Cardiac septum (tissue), 1 donor: ENCODE results near the gene ADGRF3. TPM values are rescaled to one million over a fixed set of nuclear protein-coding genes. Genes with fewer than 3 reads are reported as not detected.
A peak's percentile ranks its signal among the peaks of the same experiment; 100 is the strongest.
"Not testable (repeated sequence)": the region's sequence is repeated elsewhere in the genome, so short reads cannot be mapped to it uniquely, and the experiment has no call there.

Experiments
- DNase-seq: peaks from one replicate; pipeline ENCODE4 v3.0.0-alpha.2; 2020; ENCODE audit warnings: low spot score
- intact Hi-C: fragments of 100-400 bp; cut with DNase I; formaldehyde crosslinking; loops from one replicate; pipeline ENCODE4 v1.14.0; 2022
- total RNA-seq: library from RNA; stranded (reverse); fragmentation: NEBNext Ultra II Directional; extraction: Animal tissue kit (Norgen Biotek cat#: 25700); gene quantifications from one replicate; pipeline ENCODE4 v1.2.1, GENCODE V29; 2021
- donor health status: DM: no; HTN: no; CAD: no.

The ADGRF3 gene
- total RNA-seq, 1 donor from 2014 or later, result 0.51 TPM

DNA sequence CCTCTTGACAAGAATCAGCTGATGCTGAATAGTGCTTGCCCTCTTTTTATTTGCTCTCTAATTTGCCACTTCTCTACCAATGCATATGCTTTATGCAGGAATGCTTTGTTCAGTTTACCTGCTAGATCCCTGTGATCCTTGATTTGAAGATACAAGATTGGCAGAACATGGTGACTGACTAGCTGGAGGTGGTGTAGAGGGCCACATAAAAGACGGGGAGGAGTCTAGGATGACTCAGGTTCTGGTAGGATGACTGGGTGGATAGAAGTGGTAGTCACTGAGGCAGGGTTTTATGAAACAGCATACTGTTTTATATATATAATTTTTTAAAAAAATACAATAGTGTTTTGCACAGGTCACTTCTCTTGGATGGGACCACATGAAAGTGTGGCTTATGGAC is 6.3 kb upstream of the ADGRF3 start:
- no peak for DNase-seq
- intact Hi-C loops, result no loop called here

DNA sequence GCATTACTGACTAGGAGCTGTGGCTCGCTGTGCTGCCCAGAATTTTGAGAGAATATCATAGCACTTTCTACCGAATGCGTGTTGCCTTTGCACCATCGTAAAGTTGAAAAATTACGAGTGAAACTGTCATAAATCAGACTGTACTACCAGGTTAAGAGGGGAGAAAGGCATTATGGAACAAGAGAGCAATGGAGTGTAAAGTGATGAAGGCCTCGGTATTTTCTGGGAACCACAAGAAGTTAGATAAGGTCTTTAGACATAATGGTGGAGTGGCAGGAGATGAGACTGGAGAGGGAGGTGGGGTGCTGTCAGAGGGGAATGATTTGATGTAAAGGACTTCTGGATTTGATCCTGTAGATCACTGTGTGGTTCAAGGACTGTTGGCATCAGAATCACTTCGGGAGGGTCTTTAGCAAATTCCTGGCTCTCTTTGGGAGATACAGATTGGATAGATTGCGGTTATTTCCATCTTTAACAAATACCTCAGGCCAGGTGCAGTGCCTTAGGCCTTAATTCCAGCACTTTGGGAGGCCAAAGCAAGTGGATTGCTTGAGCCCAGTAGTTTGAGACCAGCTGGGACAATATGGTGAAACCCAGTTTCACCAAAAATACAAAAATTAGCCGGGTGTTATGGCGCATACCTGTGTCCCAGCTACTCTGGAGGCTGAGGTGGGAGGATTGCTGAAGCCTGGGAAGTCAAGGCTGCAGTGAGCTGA is 4.9 kb upstream of the ADGRF3 start:
- DNase-seq, result no peak
- intact Hi-C loops, result no loop called here

DNA sequence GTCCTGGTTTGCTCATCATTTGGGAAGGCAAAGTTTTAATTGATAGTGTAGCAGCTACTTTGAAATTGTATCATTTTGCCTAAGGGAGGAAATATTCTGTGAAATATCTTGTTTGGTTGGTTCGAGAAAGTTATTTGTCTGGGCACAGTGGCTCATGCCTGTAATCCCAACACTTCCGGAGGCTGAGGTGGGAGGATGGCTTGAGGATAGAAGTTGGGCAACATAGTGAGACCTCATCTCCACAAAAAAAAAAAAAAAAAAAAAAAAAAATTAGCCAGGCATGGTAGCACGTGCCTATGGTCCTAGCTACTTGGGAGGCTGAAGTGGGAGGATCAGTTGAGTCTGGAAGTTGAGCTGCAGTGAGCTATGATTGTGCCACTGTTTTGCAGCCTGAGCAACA is 3.1 kb upstream of the ADGRF3 start:
- intact Hi-C loops, result loop anchor here (10.0 kb wide), 1 partner anchor 225 kb away; no protein-coding TSS in a partner anchor

DNA sequence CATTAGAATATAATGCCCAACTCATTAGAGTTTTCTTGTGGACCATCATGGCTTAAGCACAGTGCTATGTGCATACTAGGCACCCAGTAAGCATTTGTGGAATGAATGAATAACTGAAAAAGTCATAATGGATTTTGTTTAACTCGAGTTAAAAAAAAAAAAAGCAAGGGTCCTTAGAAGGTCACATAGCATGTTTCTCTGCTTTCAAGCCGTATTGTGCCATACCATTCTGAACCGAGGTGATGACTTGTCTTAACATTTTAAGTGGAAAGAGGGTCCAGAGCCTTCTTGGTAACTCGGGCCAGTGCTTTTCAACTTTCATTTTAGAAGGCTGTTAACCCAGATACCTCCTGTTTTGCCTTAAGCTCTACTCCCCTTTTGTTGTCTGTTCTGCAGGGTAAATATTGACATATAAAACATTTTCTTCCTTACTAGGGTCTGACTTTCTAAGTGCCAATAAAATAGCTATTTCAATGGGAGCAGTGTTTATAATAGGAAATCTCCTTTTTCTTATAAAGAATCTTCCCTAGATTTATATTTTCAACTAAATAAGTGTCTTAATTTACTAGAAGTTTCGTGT is 787 bp upstream of the ADGRF3 start:
- intact Hi-C loops, result loop anchor here (10.0 kb wide), 1 partner anchor 227 kb away; no protein-coding TSS in a partner anchor
- no peak for DNase-seq

More for the DNA sequence above, 3.1 kb upstream of the ADGRF3 start:
- no peak for DNase-seq

DNA sequence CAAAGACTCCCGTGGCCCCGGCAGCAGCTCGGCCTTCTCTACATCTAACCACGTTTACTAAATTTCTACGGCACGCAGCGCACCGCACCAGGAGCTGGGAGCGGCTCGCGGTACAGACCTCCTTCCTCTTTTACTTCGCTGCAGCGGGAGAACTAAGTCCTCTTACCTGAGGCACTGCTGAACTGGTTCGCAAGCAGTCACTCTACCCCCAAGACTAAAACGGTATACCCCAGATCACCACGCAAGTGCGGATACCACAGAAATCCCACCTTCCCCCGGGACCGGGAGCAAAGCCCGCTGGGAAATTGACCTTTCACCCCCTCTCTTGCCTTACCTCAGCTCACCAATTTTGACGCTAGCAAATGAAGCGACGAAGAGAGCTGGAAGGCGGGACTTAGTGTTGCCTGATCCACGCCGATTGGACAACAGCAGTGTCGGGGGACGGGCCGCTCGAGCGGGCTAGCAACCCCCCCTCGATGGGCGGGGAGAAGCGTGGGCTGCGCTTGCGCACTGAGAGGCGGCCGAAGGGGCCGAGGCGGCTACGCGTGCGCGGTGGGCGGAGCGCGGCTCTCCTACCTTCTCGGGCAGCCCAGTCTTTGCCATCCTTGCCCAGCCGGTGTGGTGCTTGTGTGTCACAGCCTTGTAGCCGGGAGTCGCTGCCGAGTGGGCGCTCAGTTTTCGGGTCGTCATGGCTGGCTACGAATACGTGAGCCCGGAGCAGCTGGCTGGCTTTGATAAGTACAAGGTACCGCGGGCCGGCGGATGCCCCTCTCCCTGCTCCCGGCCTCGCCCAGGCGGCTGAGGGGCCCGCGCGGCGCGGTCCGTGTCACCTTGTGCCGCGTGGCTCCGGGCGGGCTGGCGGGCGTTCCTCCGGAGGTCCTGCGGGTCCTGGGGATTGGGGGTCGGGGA is 790 bp downstream of the ADGRF3 start, which contains the start of gene SELENOI:
Gene SELENOI, plus strand, starts transcription at position 599 of the 909 bp plus-strand sequence. Its CDS starts 90 bp downstream, at position 689.
- peak; percentile 100 for DNase-seq
- intact Hi-C loops, result loop anchor here (2.0 to 10.0 kb wide), 2 partner anchors 101 to 229 kb away; partner anchors contain the start of genes HADHA and HADHB

DNA sequence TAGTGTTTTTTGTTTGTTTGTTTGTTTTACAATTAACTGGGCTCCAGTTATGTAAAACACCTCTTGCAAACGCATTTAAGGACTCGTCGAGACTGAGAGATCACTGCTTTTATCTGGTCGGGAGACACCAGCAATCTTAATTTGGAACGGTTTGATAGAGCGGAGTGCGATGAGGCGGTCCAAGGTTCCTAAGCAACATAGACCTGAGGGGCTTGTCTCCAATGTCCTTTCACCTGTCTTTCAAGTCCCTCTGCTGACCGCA is 1.4 kb downstream of the ADGRF3 start:
- intact Hi-C loops, result loop anchor here (2.0 to 10.0 kb wide), 2 partner anchors 100 to 230 kb away; partner anchors contain the start of genes HADHA and HADHB

DNA sequence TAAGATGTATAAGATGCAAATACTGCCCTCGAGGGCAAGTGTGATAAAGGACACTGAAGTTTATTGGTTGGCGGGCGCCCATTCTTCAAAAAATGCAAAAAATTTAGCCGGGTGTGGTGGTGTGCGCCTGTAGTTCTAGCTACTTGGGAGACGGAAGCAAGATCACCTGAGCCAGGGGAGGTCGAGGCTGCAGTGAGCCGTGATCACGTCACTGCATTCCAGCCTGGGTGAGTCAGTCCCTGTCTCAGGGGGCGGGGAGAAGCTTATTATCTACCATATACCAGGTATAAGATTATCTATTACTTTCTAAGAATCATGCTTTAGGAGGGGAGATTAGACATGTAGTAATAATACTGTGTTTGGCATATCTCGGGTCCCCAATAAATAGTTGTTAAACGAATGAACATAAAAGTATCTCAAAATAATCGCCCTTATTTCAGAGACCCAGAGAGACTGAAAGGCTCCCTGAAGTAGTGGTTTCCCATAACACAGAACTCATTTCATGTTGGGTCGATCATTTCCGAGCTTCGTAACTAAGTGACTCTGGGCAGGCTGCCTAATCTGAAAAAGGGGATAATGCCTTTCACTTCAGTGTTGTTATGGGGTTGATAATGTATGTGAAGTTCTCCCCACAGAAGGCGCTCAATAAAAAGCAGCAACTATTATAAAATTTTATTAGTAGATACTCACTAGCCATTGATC is 1.9 kb downstream of the ADGRF3 start:
- DNase-seq, result no peak
- intact Hi-C loops, result loop anchor here (2.0 to 10.0 kb wide), 2 partner anchors 100 to 230 kb away; partner anchors contain the start of genes HADHA and HADHB

More for the DNA sequence above, 1.4 kb downstream of the ADGRF3 start:
- no peak for DNase-seq

DNA sequence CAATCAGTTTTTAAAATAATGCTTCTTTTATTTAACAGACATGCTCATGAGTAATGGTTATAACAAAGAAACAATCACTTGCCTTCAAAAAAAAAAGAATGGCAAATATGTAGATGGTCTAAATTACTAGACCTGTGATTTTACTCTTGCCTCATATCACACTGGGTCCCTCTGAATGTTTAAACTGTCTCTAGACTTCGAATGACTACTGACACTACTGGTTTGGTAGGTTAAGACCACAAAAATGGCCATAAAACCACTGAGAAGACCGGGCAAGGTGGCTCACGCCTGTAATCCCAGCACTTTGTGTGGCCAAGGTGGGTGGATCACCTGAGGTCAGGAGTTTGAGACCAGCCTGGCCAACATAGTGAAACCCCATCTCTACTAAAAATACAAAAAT is 5.8 kb downstream of the ADGRF3 start:
- no peak for DNase-seq
- intact Hi-C loops, result loop anchor here (10.0 kb wide), 1 partner anchor 234 kb away; no protein-coding TSS in a partner anchor

DNA sequence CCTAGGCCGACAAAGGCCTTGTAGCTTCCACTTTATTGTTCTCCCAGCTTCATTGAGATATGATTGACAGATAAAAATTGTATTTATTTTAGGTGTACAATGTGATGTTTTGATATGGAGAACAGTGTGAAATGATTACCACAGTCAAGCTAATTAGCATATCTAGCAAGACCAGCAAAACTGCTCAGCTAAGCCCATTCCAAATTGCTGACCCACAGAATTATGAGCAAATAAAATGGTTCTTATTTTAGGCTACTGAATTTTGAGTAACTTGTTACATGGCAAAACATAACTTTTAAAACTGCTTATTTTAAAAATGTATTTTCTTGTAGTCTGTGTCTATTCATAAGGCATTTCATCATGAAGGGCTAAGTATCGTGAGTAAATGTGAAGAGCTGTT is 9.3 kb downstream of the ADGRF3 start:
- intact Hi-C loops, result no loop called here
- no peak for DNase-seq

DNA sequence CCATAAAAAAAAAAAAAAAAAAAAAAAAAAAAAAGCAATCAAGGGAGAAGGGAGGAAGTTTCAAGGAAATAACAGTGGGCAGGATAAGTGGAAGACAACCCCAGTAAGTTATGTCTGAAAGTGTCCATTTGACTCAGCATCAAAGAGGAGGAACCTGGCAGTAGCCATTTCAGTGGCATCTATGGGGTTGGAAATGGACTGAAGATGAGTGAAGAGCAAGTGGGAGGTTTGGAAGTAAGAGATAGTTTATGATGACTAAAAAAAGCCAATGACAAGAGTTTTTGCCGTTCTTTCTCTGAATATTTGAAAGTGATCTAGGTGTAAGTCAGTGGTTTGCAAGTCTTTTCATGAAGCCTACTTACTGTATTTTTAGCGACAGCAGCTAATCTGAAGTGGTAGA is 9.9 kb downstream of the ADGRF3 start:
- intact Hi-C loops, result no loop called here
- no peak for DNase-seq

DNA sequence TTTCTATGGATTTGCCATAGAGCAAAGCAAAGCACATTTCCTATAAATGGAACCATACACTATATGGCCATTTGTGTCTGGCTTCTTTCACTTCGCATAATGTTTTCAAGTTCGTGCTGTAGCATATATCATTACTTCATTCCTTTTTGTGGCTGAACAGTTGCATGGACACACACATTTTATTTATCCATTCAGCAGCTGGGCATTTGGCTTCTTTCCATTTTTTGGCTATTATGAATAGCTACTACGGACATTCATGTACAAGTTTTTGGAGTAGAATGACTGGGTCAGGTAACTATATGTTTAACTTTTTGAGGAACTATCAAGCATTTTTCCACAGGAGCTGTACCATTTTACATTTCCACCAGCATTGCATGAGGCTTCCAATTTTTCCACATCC is 11.4 kb downstream of the ADGRF3 start:
- DNase-seq, result no peak
- intact Hi-C loops, result no loop called here

DNA sequence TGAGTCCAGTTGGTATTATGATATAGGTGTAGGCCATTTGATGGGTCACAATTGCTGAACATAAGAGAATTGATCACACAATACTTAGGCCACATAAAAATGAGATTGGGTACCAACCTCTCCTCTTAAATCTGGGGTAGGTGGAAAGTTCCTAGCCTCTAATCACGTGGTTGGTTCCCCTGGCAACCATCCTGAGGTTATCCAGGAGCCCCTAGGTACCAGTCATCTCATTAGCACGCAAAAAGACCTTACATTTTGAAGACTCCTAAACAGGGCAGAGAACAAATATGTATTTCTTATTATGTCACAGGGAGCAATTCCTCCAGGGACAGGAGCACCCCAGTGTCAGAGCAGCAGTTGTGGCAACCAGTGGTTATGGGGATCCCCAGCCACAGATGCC is 13.3 kb downstream of the ADGRF3 start:
- intact Hi-C loops, result no loop called here
- no peak for DNase-seq

DNA sequence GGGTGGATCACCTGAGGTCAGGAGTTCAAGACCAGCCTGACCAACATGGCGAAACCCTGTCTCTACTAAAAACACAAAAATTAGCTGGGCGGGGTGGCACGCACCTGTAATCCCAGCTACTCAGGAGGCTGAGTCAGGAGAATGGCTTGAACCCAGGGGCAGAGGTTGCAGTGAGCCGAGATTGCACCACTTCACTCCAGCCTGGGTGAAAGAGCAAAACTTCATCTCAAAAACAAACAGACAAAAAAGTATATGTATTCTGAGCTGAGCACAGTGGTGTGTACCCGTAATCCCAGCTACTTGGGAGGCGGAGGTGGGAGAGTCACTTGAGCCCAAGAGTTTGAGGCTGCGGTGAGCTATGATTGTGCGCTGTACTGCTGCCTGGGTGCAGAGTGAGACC is 15.3 kb downstream of the ADGRF3 start:
- DNase-seq, result not testable (repeated sequence)
- intact Hi-C loops, result loop anchor here (2.0 kb wide), 1 partner anchor 97 kb away; no protein-coding TSS in a partner anchor

DNA sequence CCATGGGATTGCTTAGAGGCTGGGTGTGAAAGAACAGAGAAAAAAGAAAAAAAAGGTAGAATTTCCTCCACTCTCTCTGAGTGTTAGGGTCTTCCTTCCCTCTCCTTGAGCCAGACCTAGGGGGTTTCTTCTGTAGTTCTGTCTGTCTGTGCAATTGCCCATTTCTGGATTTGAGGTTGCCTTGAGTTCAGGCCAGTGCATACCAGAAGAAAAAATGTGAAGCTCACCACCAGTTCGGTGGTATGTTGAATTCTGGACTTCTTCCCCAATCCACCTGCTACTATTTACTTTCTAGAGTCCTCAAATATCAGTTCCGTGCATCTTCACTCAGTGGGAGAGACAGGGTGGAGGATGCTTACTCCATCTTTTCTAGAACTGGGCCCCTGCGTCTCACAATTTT is 16.0 kb downstream of the ADGRF3 start:
- intact Hi-C loops, result loop anchor here (2.0 kb wide), 1 partner anchor 96 kb away; no protein-coding TSS in a partner anchor
- DNase-seq, result no peak

DNA sequence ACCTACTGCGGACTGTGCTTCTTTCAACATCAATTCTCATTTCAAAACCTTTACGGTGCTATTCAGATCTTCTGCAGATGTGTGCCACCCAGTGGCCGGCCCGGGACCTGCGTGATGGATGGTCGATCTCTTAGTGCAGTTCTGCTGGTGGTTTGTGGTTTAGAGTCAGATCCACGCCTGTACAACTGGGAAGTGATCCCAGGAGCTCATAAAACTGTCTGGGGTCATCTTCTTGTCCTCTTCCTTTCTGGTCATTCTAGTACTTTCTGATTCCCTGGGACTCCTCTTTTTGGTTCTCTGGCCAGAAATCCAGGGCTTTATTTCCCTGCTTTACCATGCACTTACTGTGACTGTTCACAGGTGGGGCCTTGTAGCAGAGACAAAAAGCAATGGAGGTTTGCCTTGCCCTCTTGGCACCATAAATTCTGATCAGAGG is 16.5 kb downstream of the ADGRF3 start:
- peak; percentile 93 for DNase-seq
- intact Hi-C loops, result loop anchor here (2.0 kb wide), 1 partner anchor 95 kb away; no protein-coding TSS in a partner anchor

DNA sequence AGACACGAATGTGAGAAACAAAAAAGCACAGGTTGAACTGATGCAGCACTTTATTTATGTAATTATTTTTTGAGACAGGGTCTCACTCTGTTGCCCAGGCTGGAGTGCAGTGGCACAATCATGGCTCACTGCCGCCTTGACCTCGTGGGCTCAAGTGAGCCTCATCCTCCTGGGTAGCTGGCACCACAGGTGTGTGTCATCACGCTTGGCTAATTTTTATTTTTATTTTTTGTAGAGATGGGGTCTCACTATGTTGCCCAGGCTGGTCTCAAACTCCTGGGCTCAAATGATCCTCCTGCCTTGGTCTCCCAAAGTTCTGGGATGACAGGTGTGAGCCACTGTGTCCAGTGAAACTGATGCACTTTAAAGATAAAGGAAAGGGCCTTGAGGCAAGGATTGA is 17.5 kb downstream of the ADGRF3 start:
- not testable (repeated sequence) for DNase-seq
- intact Hi-C loops, result loop anchor here (5.0 kb wide), 1 partner anchor 42 kb away; no protein-coding TSS in a partner anchor

DNA sequence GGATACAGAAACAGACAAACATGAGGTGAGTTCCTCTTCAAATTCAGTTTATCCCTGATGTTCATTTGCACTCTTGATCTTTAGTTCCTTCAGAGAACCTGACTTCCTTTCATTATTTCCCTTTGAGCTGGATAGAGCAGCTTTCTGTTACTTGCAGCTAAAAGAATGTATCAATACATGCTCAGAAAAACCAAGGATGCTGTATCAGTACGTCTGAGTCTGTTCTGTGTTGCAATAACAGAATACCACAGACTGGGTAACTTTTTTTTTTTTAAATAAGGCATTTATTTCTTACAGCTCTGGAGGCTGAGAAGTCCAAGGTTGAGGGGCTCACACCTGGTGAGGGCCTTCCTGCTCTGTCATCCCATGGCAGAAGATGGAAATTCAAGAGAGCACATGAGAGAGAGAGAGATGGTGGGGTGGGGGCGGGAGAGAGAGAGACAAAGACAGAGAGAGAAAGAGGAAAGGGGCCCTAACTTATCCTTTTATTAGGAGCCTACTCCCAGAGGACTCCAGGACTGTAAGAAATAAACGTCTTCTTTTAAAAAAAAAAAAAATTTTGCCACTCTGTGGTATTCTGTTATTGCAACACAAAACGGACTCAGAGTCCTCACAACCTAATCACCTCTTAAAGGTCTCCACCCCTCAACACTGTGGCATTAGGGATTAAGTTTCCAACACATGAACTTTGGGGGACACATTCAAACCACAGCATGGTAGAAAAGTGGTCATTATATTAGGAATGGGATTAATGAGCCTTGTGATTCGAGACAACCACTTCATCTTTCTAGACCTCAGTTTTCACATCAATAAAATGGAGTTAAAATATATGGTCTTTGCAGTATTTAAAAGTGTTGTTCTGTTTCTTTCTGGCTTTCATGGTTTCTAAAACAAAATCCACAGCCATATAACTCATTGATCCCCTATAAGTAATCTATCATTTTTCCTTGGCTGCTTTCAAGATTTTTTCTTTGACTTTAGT is 19.0 kb downstream of the ADGRF3 start:
- no peak for DNase-seq
- intact Hi-C loops, result loop anchor here (5.0 kb wide), 1 partner anchor 40 kb away; no protein-coding TSS in a partner anchor

DNA sequence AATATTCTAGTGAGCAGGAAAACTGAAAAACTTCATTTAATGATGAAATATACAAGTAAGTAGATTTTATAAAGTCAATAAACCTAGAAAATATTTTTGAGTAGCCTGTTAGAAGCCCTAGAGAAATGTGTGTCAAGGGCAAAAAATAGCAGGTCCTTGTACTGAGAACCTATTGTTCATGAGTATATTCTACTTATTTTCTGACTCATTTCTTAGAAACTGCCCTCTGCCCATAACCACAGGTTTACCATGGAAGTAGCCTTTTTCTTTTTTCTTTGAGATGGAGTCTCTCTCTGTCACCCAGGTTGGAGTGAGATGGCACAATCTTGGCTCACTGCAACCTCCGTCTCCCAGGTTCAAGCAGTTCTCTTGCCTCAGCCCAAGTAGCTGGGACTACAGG is 20.1 kb downstream of the ADGRF3 start:
- DNase-seq, result no peak
- intact Hi-C loops, result loop anchor here (5.0 kb wide), 1 partner anchor 39 kb away; no protein-coding TSS in a partner anchor
